Amygdala (tissue), 56 donors: ENCODE data around the gene TMPRSS11E.
"Not testable (repeated sequence)": the region's sequence is repeated elsewhere in the genome, so short reads cannot be mapped to it uniquely, and the experiment has no call there.

Experiments used
- DNase-seq, 56 donors: peaks; one replicate each; lab custom pipeline; 2025; lab: John Stamatoyannopoulos, UW

Gene TMPRSS11E

DNA sequence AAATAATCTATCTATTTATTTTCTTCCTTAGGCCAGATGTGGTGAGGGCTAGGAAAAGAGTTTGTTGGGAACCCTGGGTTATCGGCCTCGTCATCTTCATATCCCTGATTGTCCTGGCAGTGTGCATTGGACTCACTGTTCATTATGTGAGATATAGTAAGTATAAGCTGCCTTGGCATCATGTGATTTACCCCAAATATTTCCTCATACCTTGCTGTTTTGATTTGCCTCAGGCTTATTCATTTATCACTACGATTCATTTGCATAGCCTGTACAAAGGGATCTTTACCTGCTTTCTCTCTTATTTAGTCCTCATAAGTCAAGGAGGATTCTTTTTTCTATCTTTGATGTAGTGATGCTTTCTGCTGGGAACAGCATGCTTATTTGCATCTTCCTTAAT lies 14.5 kb downstream of the TMPRSS11E start:
- no peak for DNase-seq

DNA sequence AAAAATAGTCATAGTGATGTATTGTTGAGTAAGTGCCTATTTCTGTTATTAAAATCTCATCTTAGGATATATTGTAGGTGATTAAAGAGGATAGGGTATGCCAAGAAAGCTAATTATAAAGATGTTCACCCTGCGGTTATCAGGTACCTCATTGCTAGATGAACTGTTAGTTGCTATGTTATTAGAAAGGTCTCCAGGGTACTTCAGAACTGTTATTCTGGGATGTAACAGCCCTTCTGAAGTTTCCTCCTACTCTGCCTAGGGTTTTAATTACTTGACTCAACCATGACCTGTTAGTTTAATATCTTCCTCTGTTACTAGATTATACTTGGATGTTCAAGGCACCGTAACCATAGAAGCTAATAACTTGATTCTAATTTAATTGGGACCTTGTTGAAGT lies 15.4 kb downstream of the TMPRSS11E start:
- DNase-seq: no peak

DNA sequence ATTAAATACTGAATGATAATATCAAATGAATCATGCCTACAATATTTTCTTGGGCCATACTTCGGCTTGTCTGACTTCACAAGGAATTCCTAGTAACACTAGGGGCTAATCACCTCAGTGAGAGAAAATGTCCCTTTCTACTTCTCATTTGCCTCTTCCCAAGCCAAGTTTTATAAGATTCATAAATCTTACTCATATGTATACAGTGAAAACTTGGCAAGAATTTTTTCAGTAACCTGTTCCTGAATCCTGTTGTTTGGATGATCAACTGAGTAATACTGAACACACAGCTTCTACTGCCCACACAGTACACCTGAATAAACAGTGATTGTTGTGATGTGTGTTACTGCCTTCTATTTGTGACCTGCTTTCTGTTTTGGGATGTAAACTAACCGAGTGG lies 16.5 kb downstream of the TMPRSS11E start:
- no peak for DNase-seq

- DNase-seq: no peak
These were observed 17.8 kb downstream of the TMPRSS11E start for GRCh38 chr4:68465058-68465457.

- no peak for DNase-seq
These were observed 18.9 kb downstream of the TMPRSS11E start for GRCh38 chr4:68466185-68466584.

DNA sequence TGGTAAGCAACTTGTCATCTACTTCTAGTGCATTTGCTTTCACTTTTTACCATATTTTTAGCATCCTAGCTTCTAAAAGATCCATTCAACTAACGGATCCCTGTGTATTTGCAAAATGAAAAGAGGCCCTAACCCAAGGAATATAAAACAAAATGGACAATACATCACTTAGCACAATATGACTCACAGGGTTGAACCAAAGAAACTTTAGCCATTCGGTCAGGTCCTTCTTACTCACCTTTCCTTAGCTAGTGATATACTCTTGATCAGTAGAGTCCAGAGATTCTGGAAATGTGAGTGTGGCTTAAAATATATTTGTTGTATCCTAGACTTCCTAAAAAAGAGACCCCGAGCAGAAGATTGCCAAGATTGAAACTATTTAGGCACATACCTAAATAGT lies 19.5 kb downstream of the TMPRSS11E start:
- no peak for DNase-seq

DNA sequence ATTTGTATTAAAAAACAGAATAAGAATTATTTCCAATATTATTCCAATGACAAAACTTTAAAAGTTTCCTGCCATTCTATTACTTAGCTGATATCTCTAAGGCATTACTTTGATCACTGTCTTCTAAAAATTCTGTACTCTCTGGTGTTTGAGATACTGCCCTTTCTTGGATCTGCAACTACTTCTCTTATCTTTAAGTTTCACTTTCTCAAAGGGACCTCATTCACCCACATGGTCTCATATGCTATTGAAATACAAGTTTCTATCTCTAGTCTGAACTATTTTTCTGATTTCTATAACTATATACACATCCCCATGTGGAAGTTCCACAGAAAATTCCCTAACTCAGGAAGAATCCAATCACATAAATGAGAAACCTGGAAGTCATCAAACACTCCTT lies 22.2 kb downstream of the TMPRSS11E start:
- no peak for DNase-seq

- no peak for DNase-seq
These were observed 28.9 kb downstream of the TMPRSS11E start for GRCh38 chr4:68476191-68476590.

- DNase-seq: no peak
These were observed 42.1 kb downstream of the TMPRSS11E start for GRCh38 chr4:68489338-68489737.

DNA sequence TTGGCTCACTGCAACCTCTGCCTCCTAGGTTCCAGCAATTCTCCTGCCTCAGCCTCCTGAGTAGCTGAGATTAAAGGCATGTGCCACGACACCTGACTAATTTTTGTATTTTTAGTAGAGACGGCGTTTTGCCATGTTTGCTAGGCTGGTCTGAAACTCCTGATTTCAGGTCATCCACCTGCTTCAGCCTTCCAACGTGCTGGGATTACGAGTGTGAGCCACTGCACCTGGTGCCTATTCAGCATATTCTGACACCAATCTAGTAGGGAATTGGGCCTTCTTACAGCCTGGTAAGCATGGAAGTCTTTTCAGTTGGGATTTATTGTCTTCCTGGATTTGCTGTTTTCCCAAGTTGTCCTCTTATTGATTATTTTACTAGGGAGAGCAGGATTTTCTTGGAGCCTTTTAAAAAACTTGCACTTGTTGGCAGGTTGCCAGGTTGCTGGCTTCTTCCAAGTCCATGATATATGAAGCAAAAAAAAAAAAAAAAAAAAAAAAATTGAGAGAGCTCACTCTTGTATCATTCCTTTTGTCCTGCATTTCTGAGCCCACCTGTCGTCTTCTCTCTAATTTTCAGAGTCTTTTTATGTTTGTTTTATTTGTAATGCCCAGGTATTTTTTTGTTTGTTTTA lies 43.7 kb downstream of the TMPRSS11E start:
- peak in 1 of 56 donors; percentile 3 for DNase-seq

GRCh38 chr4:68494688-68495087 lies 47.4 kb downstream of the TMPRSS11E start:
- DNase-seq: peak in 1 of 56 donors; percentile 13

GRCh38 chr4:68498413-68499007 lies 51.2 kb downstream of the TMPRSS11E start:
- peak in 31 of 56 donors; percentile 0 to 55 (median 10) for DNase-seq

GRCh38 chr4:68499021-68499420 lies 51.8 kb downstream of the TMPRSS11E start:
- no peak for DNase-seq

DNA sequence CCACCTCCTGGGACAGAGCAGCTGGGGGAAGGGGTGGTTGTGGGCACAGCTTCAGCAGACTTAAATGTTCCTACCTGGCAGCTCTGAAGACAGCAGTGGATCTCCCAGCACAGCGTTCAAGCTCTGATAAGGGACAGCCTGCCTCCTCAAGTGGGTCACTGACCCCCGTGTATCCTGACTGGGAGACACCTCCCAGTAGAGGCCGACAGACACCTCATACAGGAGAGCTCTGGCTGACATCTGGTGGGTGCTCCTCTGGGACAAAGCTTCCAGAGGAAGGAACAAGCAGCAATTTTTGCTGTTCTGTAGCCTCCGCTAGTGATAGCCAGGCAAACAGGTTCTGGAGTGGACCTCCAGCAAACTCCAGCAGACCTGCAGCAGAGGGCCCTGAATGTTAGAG lies 56.2 kb downstream of the TMPRSS11E start:
- DNase-seq: not testable (repeated sequence)

GRCh38 chr4:68504836-68505235 lies 57.6 kb downstream of the TMPRSS11E start:
- not testable (repeated sequence) for DNase-seq

- DNase-seq: not testable (repeated sequence)
These were observed 58.2 kb downstream of the TMPRSS11E start for GRCh38 chr4:68505452-68505851.

- no peak for DNase-seq
These were observed 71.6 kb downstream of the TMPRSS11E start for GRCh38 chr4:68518889-68519288.

DNA sequence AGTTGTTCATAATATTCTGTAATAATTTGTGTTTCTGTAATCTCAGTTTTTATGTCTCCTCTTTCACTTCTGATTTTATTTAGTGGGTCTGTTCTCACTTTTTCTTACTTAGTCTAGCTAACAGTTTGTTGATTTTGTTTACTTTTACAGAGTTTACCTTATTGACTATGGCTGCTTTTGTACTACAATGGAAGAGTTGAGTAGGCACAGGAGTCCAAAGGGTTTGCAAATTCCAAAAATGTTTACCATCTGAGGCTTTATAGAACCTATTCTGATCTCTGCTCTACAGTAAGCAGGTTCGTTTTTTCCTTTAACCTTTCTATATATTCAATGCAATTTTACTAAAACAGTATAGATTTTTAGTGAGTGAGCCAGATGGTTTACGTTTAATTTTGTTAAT lies 73.7 kb downstream of the TMPRSS11E start:
- no peak for DNase-seq

DNA sequence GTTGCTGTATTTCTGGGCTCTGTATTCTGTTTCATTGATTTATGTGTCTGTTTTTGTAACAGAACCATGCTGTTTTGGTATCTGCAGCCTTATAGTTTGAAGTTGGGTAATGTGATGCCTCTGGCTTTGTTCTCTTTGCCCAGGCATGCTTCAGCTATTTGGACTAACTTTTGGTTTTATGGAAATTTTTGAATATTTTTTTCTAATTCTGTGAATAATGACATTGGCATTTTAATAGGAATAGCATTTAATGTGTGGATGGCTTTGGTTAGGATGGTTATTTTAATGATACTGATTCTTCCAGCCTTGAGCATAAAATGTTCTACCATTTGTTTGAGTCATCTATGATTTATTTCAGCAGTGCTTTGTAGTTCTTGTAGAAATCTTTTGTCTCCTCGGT lies 75.0 kb downstream of the TMPRSS11E start:
- DNase-seq: not testable (repeated sequence)

DNA sequence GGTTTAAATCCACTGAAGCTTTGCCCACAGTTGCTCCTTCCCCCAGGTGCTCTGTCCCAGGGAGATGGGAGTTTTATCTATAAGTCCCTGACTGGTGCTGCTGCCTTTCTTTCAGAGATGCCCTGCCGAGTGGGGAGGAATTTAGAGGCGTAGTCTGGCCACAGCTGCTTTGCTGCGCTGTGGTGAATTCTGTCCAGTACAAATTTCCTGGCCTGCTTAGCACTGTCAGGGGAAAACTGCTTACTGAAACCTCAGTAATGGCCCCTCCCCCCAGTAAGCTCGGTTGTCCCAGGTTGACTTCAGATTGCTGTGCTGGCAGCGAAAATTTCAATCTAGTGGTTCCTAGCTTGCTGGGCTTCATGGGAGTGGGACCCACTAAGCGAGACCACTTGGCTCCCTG lies 88.7 kb downstream of the TMPRSS11E start:
- no peak for DNase-seq

GRCh38 chr4:68536375-68536774 lies 89.1 kb downstream of the TMPRSS11E start:
- no peak for DNase-seq

- DNase-seq: not testable (repeated sequence)
These were observed 95.5 kb downstream of the TMPRSS11E start for GRCh38 chr4:68542742-68543141.
